Natural killer cell (primary cell): Measurements from ENCODE around the gene TERB1. TPM values are rescaled to one million over a fixed set of nuclear protein-coding genes. Genes with fewer than 3 reads are reported as not detected.

Experiments
- ATAC-seq, 3 donors: fragments of 150-1000 bp in 2 of 3; fragments of 200-7000 bp in 1 of 3; cut with Tn5 transposase; 1 replicate in 1 of 3; 2 replicates in 2 of 3; pipeline ENCODE4 v1.10.0; 2021; ENCODE audit warnings: mild to moderate bottlenecking in 2 of 3, moderate library complexity in 2 of 3
- DNase-seq, 2 donors: peaks; one replicate each; pipeline versions ENCODE4 v3.0.0 to v3.0.0-alpha.2; 2013 to 2021; ENCODE audit warnings: mixed read lengths in 1 of 2
- H3K27ac ChIP-seq: one replicate; pipeline ENCODE4 v1.5.1; 2013; ENCODE audit warnings: mild to moderate bottlenecking, low read length
- H3K27me3 ChIP-seq: one replicate; pipeline ENCODE4 v1.6.1; 2013; ENCODE audit warnings: low read length; ENCODE audit not compliant: control insufficient read depth, insufficient read depth
- H3K36me3 ChIP-seq: one replicate; pipeline ENCODE4 v1.6.1; 2013; ENCODE audit warnings: low read length; ENCODE audit not compliant: control insufficient read depth, insufficient read depth
- H3K4me1 ChIP-seq: one replicate; pipeline ENCODE4 v1.6.1; 2013; ENCODE audit warnings: low read length; ENCODE audit not compliant: control insufficient read depth, insufficient read depth
- H3K4me3 ChIP-seq: one replicate; pipeline ENCODE4 v1.5.1; 2013; ENCODE audit warnings: low read length
- H3K9me3 ChIP-seq: one replicate; pipeline ENCODE4 v1.6.1; 2013; ENCODE audit warnings: low read length; ENCODE audit not compliant: control insufficient read depth, insufficient read depth
- H3K27ac Mint-ChIP-seq, 2 donors: one replicate each; pipeline ENCODE4 v1.8.0; 2022; ENCODE audit warnings: mild to moderate bottlenecking in 2 of 2, mixed read lengths in 2 of 2, moderate library complexity in 1 of 2
- H3K27me3 Mint-ChIP-seq, 2 donors: one replicate each; pipeline ENCODE4 v1.8.0; 2022; ENCODE audit warnings: low read depth in 2 of 2, mixed read lengths in 2 of 2
- H3K36me3 Mint-ChIP-seq: one replicate; pipeline ENCODE4 v1.8.0; 2022; ENCODE audit warnings: mixed read lengths
- H3K4me1 Mint-ChIP-seq, 2 donors: one replicate each; pipeline ENCODE4 v1.8.0; 2022; ENCODE audit warnings: mixed read lengths in 2 of 2
- H3K4me3 Mint-ChIP-seq: one replicate; pipeline ENCODE4 v1.8.0; 2022; ENCODE audit warnings: mild to moderate bottlenecking, moderate library complexity, mixed read lengths
- H3K9me3 Mint-ChIP-seq, 2 donors: one replicate each; pipeline ENCODE4 v1.8.0; 2022; ENCODE audit warnings: mixed read lengths in 2 of 2
- CTCF ChIP-seq: fragments of 200-600 bp; IDR thresholded peaks from one replicate; pipeline ENCODE4 v1.8.0; 2022; ENCODE audit warnings: antibody characterized with exemption
- WGBS: methylation state at CpG from one replicate; pipeline ENCODE4 v1.1.7; 2013; ENCODE audit warnings: missing lambda C conversion rate; ENCODE audit not compliant: insufficient coverage; 5-methylcytosine and 5-hydroxymethylcytosine counted together
- intact Hi-C: fragments of 100-400 bp; cut with micrococcal nuclease; formaldehyde crosslinking; loops from one replicate; pipeline ENCODE4 v1.14.2; 2022
- total RNA-seq, 4 donors: library from RNA; stranded (reverse); fragments of 120-200 nt in 1 of 4; gene quantifications; one replicate each; pipeline versions ENCODE4 v1.2.3 to v1.2.4, GENCODE V29; 2013 to 2022

The TERB1 gene
- total RNA-seq, 3 donors from 2014 or later (not counting 1 experiment from before 2014, with no cell fraction given): 0.33 to 1.0 (median 0.66) TPM

- Histone ChIP-seq H3K36me3 (no peaks in the 10 kb centered on the region), H3K9me3 (no peaks in the 10 kb centered on the region), H3K27ac (no peak overlapping the region), H3K27me3 (peaks cover 17% of the 10 kb centered on the region), H3K4me3 (no peak overlapping the region), H3K4me1 (peaks cover 10% of the 10 kb centered on the region)
- H3K27ac Mint-ChIP-seq: no peak overlapping the region
- H3K4me3 Mint-ChIP-seq: no peak overlapping the region
- DNase-seq: no peak
- H3K9me3 Mint-ChIP-seq: no peaks in the 10 kb centered on the region
- peaks cover 0 to 16% of the 10 kb centered on the region in 2 donors for H3K4me1 Mint-ChIP-seq
- intact Hi-C loops: no loop called here
- H3K27me3 Mint-ChIP-seq: peaks cover 8 to 32% of the 10 kb centered on the region in 2 donors
- no peak for ATAC-seq
- no peak for TF ChIP-seq CTCF
- H3K36me3 Mint-ChIP-seq: no peaks in the 10 kb centered on the region
- whole genome bisulfite sequencing: 88% methylated on average over 1 of the region's 1 CpG
Measured at GRCh38 chr16:66846266-66846665, 44.9 kb upstream of the TERB1 start.

GRCh38 chr16:66845791-66846221, 44.4 kb upstream of the TERB1 start:
- Histone ChIP-seq H3K9me3 (no peaks in the 10 kb centered on the region), H3K4me3 (no peak overlapping the region), H3K36me3 (no peaks in the 10 kb centered on the region), H3K4me1 (peaks cover 10% of the 10 kb centered on the region), H3K27me3 (peaks cover 17% of the 10 kb centered on the region), H3K27ac (no peak overlapping the region)
- intact Hi-C loops: no loop called here
- H3K4me3 Mint-ChIP-seq: no peak overlapping the region
- no peaks in the 10 kb centered on the region for H3K36me3 Mint-ChIP-seq
- no peak for ATAC-seq
- no peaks in the 10 kb centered on the region for H3K9me3 Mint-ChIP-seq
- H3K4me1 Mint-ChIP-seq: peaks cover 0 to 16% of the 10 kb centered on the region in 2 donors
- no peak for TF ChIP-seq CTCF
- H3K27me3 Mint-ChIP-seq: peaks cover 8 to 32% of the 10 kb centered on the region in 2 donors
- WGBS: 77% methylated on average over 9 of the region's 9 CpGs
- no peak for DNase-seq
- no peak overlapping the region for H3K27ac Mint-ChIP-seq

GRCh38 chr16:66845080-66845410, 43.7 kb upstream of the TERB1 start:
- no peak overlapping the region for H3K27ac ChIP-seq
- Mint-ChIP-seq H3K4me1 (peaks cover 0 to 16% of the 10 kb centered on the region in 2 donors), H3K9me3 (no peaks in the 10 kb centered on the region), H3K36me3 (no peaks in the 10 kb centered on the region), H3K27me3 (peaks cover 8 to 33% of the 10 kb centered on the region in 2 donors), H3K4me3 (no peak overlapping the region), H3K27ac (no peak overlapping the region)
- no peak for TF ChIP-seq CTCF
- WGBS: 11% methylated on average over 9 of the region's 10 CpGs
- no peaks in the 10 kb centered on the region for H3K36me3 ChIP-seq
- H3K9me3 ChIP-seq: no peaks in the 10 kb centered on the region
- intact Hi-C loops: no loop called here
- no peak overlapping the region for H3K4me3 ChIP-seq
- H3K27me3 ChIP-seq: peaks cover 17% of the 10 kb centered on the region
- ATAC-seq (peak in 2 of 3 donors; percentile 12 to 52), DNase-seq (no peak)
- peaks cover 10% of the 10 kb centered on the region for H3K4me1 ChIP-seq
